D341Med (cell line): Measurements from ENCODE around the gene ATG9A.
A peak's percentile ranks its signal among the peaks of the same experiment; 100 is the strongest.

Experiments
- DNase-seq: peaks from one replicate; pipeline ENCODE4 v3.0.0; 2012; ENCODE audit warnings: low spot score

The ATG9A gene

GRCh38 chr2:219252084-219252483, 22.6 kb upstream of the ATG9A start:
- DNase-seq: no peak

GRCh38 chr2:219251656-219252055, 22.2 kb upstream of the ATG9A start:
- DNase-seq: no peak

- no peak for DNase-seq
Measured at GRCh38 chr2:219250049-219250781, 20.8 kb upstream of the ATG9A start.

DNA sequence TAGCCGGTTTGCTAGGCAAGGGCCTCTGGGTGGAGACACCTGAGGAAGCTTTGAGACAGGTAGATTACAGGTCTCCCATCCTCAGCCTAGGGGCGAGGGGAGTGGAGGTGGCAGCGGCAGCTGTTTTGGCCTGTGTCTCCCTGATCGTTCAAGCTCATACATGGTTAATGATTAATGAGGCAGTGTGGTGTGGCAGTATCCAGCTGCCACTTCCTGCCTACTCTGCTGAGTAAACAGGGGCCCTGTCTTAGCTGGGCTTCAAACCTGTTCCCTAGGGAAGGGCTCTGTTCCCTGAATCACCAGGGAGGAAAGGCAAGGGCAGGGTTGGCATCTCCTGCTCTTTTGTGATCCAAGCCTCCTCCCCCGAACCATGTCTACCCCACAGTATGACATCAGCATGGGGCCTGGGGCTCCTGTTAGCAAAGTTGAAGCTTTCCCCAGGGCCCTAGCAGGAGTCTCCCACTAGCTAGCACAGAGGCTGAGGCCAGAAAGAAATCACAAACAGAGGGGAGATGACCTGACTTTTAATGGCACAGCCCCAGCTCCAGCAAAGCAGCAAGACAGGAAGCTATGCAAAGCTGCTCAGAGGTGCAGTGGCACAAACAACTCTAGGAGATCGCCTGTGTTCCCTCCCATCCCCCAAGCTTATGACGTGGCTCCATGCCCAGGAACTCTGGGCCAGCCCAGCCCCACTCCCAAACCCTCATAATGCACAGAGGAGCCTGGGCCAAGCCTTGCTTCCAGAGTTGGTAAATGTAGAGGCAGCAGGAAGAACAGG, 20.0 kb upstream of the ATG9A start:
- DNase-seq: peak; percentile 54

DNA sequence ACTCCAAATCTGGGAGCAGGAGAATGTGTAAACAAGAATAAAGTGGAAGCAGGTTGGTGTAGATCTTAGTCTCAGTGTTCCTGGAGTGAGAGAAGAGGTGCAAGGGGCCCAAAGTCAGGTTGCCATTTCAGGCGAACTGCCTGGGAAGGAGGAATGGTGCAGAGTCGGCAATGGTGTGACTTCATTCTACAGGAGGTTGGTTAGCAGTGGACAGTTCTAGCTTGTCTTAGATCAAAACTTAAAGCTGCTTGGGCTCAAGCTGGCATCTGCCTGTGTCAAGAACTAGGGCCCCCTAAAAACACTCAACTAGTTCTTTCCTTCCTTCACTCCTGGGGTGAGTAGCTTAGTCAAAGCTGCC, 19.4 kb upstream of the ATG9A start:
- no peak for DNase-seq

DNA sequence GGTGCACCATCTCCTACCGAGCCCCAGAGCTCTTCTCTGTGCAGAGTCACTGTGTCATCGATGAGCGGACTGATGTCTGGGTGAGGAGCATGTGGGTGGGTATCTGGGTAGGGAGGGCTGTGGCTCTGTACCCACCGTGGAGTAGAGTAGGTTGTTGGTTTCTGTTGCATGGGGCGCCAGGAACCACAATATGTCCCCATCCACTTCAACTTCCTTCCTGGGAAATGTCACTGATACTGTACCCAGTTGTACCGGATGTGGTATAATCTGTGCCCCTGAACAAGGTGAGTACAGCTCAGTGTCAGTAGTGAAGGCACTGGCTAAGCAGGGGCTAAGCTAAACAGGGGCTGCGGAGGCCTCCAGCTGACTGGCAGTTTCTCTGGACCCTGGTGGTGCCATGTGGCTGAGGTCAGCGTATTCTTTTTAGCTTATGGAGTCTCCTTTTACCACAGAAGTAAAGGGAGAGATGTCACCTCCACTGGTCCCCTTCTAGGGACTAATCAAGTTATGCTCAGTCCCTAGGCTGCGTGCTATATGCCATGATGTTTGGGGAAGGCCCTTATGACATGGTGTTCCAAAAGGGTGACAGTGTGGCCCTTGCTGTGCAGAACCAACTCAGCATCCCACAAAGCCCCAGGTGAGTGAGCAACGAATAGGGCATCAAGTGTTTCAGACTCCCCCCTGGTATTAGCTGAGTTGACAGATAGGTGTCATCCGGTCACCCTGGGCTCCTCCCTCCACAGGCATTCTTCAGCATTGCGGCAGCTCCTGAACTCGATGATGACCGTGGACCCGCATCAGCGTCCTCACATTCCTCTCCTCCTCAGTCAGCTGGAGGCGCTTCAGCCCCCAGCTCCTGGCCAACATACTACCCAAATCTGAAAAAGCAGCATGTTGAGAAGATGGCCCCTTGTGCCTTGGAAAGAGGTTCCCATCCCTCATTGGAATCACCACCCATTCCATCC, 18.5 kb upstream of the ATG9A start:
- no peak for DNase-seq

DNA sequence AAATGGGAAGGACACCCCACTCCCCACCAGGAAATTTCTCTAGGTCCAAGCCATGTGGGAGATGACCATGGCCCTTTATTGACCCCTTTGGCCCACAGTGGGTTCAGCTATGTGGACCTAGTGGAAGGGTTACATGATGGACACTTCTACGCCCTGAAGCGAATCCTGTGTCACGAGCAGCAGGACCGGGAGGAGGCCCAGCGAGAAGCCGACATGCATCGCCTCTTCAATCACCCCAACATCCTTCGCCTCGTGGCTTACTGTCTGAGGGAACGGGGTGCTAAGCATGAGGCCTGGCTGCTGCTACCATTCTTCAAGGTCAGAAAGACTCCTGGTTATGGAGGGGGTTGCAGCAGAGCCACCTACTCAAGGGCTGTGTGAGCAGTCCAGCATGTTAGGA, 17.1 kb upstream of the ATG9A start:
- no peak for DNase-seq

- no peak for DNase-seq
Measured at GRCh38 chr2:219245899-219246230, 16.4 kb upstream of the ATG9A start.

DNA sequence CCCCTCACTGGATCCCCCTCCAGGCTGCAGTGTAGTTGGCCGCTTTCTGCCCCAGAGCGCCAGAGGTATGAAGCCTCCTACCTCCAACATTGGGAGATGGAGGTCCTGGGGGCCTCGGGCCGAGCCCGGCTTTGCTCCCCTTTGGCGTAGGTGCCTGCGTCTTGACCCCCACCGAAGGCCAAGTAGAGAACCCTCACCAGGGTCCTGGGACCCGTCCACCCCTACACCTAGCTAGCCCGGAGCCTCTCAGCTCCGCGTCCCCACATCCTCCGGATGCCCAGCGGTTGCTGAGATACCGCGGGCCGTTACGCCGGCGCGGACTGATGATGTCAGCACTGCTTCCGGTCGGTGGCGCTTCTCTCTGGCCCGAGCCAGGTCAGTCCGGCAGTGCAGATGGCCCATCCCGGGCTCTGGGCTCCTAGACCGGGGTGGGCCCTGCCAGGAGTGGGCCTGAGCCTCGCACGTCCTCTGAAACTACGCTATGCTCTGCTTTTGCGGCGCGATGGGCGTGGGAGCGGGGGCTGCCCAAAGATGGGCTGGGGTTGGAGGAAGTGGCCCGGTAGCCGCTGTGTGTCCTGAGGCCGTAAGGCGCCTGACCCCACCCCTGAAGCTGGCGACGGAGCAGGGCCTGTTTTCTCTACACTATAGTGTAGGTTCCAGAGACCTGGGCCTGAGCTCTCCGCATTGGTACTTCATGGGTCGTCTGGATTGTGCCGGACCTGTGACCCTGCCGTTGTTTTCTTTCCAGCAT, 15.9 kb upstream of the ATG9A start, which contains the start of the genes GLB1L and STK16:
Gene GLB1L (minus strand): TSS at position 297 of the 751 bp plus-strand sequence. CDS start 1,871 bp downstream, outside the sequence.
Gene STK16 (plus strand): TSS at position 332 of the 751 bp plus-strand sequence. CDS start 521 bp downstream, outside the sequence.
- DNase-seq: peak; percentile 93

- DNase-seq: no peak
Measured at GRCh38 chr2:219244789-219245147, 15.3 kb upstream of the ATG9A start.

DNA sequence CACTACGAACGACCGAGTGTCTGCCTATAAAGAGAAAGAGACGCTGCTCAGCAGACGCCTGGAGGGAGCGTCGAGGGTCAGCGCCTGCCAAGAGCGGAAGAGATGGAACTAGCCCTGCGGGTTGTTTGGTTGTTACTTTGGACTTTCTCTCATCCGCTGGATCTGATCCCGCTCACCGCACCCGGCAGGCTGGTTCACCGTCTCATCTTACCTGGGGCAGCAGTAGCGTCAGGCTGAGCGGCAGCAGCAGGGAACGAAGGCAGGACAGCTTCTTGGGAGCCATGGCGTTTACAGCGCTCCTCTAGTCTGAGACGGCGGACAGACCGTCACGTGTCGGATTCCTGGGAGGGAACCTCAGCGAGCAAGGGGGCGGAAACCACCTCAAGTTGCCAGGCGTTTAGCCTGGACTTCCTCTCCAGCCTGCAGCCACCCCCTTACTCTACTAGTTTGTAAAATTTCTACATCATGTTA, 13.9 kb upstream of the ATG9A start:
- no peak for DNase-seq

DNA sequence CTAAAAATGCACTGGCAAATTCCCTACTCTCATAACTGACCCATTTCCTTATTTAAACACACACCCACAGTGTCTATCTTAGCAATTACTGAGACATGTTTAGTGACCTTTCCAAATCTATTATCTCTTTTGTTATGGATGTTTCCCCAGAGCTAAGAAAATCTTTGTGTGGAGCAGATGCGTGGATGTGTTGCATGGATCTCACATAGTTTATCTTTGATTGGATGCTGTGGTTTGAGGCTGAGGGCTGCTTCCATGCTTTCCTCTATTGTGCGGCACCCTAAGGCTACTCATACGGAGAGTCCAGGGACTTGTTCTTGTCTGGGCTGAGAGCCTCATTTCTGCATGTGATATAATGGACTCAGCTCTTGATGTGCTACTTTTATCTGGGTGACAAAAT, 4.9 kb upstream of the ATG9A start:
- DNase-seq: no peak

- DNase-seq: peak; percentile 55
Measured at GRCh38 chr2:219230059-219230540, 664 bp upstream of the ATG9A start.

DNA sequence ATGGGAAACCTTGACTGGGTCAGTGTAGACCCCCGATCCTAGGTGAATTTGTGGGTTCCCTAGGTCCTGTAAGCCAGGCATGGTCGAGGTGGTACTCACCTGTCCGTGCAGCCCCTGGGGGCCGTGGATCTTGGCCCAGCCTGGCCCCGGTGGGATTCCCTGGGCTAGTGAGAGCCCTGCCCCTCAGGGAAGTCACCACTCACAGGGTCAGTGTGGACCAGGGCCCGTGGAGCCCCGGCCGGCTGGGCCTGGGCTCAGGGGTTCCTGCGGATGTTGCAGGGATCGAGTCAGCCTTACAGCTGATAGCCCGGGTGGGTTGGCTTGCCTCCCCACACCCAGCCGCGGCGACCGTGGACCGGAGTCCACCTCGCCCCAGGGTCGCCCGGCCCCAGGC, 528 bp downstream of the ATG9A start:
- no peak for DNase-seq

- DNase-seq: no peak
Measured at GRCh38 chr2:219228041-219228910, 1.2 kb downstream of the ATG9A start.

DNA sequence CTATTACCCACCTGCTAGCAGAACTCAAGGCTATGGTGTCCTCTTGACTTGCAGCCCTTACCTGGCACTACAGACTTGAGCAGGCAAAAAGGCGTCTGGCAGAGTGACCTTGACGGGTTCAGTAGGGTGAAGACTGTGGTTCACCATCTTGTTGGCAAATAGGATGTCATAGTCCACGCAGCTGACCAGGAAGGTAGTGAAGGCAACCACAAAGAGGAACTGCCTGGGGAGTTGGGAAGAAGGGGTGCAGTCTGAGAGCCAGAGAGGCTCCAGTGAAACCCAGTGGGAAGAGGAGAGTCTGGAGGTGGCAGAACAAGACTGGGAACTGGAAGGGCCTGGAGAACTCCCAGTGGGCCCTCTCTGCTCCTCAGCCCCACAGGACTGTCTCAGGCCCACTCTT, 4.1 kb downstream of the ATG9A start:
- no peak for DNase-seq

GRCh38 chr2:219223831-219224610, 5.4 kb downstream of the ATG9A start:
- no peak for DNase-seq

GRCh38 chr2:219221957-219222518, 7.4 kb downstream of the ATG9A start:
- no peak for DNase-seq
